H9 (cell line): ENCODE results near the gene VPS25. TPM values are rescaled to one million over a fixed set of nuclear protein-coding genes. Genes with fewer than 3 reads are reported as not detected.

Experiments
- DNase-seq: peaks from one replicate; pipeline ENCODE4 v3.0.0-alpha.2; 2017
- H2AFZ ChIP-seq: one replicate; pipeline ENCODE4 v1.6.1; 2013; ENCODE audit warnings: mild to moderate bottlenecking, low read length, control low read depth, moderate library complexity
- H2AK5ac ChIP-seq: 2 replicates; pipeline ENCODE4 v1.6.1; 2013; ENCODE audit warnings: low read length, control low read depth, mixed read lengths; ENCODE audit not compliant: insufficient read length
- H2BK120ac ChIP-seq: one replicate; pipeline ENCODE4 v1.6.1; 2013; ENCODE audit warnings: low read depth, mild to moderate bottlenecking, low read length, control low read depth, inconsistent platforms; ENCODE audit not compliant: poor library complexity, severe bottlenecking
- H2BK12ac ChIP-seq: 2 replicates; pipeline ENCODE4 v1.6.1; 2013; ENCODE audit warnings: low read length, control low read depth, mixed read lengths, low read depth; ENCODE audit not compliant: insufficient read length
- H2BK15ac ChIP-seq: 2 replicates; pipeline ENCODE4 v1.6.1; 2013; ENCODE audit warnings: low read depth, low read length, control low read depth
- H2BK20ac ChIP-seq: one replicate; pipeline ENCODE4 v1.6.1; 2013; ENCODE audit warnings: low read depth, mild to moderate bottlenecking, low read length, control low read depth, inconsistent platforms; ENCODE audit not compliant: poor library complexity, severe bottlenecking
- H2BK5ac ChIP-seq: 2 replicates; pipeline ENCODE4 v1.6.1; 2013; ENCODE audit warnings: low read length, control low read depth, mixed read lengths; ENCODE audit not compliant: insufficient read length
- H3K14ac ChIP-seq: 2 replicates; pipeline ENCODE4 v1.6.1; 2013; ENCODE audit warnings: low read length, control low read depth; ENCODE audit not compliant: insufficient read depth
- H3K18ac ChIP-seq: 2 replicates; pipeline ENCODE4 v1.6.1; 2013; ENCODE audit warnings: low read depth, mild to moderate bottlenecking, mixed read lengths, low read length, control low read depth; ENCODE audit not compliant: insufficient read length
- H3K23ac ChIP-seq: 2 replicates; pipeline ENCODE4 v1.6.1; 2013; ENCODE audit warnings: low read length, control low read depth, mixed read lengths, low read depth; ENCODE audit not compliant: insufficient read length
- H3K23me2 ChIP-seq: 2 replicates; pipeline ENCODE4 v1.6.1; 2013; ENCODE audit warnings: low read depth, mild to moderate bottlenecking, mixed read lengths, low read length, control low read depth; ENCODE audit not compliant: insufficient read length, poor library complexity, severe bottlenecking
- H3K27ac ChIP-seq: 2 replicates; pipeline ENCODE4 v1.5.1; 2013; ENCODE audit warnings: low read length, control low read depth, mixed read lengths, low read depth; ENCODE audit not compliant: insufficient read length
- H3K27me3 ChIP-seq: 2 replicates; pipeline ENCODE4 v1.6.1; 2013; ENCODE audit warnings: low read length, control low read depth, inconsistent platforms; ENCODE audit not compliant: insufficient read depth
- H3K4ac ChIP-seq: 2 replicates; pipeline ENCODE4 v1.6.1; 2013; ENCODE audit warnings: low read depth, mild to moderate bottlenecking, control low read depth, inconsistent platforms, low read length, moderate library complexity
- H3K4me1 ChIP-seq: 2 replicates; pipeline ENCODE4 v1.6.1; 2013; ENCODE audit warnings: low read length, control low read depth, inconsistent platforms; ENCODE audit not compliant: insufficient read depth
- H3K4me2 ChIP-seq: 2 replicates; pipeline ENCODE4 v1.6.1; 2013; ENCODE audit warnings: low read length, control low read depth, mixed read lengths; ENCODE audit not compliant: insufficient read length, insufficient read depth
- H3K56ac ChIP-seq: 2 replicates; pipeline ENCODE4 v1.6.1; 2013; ENCODE audit warnings: low read depth, mild to moderate bottlenecking, mixed read lengths, low read length, control low read depth; ENCODE audit not compliant: insufficient read length
- H3K79me1 ChIP-seq: 2 replicates; pipeline ENCODE4 v1.6.1; 2013; ENCODE audit warnings: low read depth, mild to moderate bottlenecking, moderate library complexity, low read length, control low read depth, inconsistent platforms; ENCODE audit not compliant: insufficient read depth, poor library complexity, severe bottlenecking
- H3K79me2 ChIP-seq: 2 replicates; pipeline ENCODE4 v1.6.1; 2013; ENCODE audit warnings: low read length, control low read depth, inconsistent platforms; ENCODE audit not compliant: insufficient read depth
- H3K9ac ChIP-seq: 2 replicates; pipeline ENCODE4 v1.6.1; 2013; ENCODE audit warnings: low read length, control low read depth, mixed read lengths; ENCODE audit not compliant: insufficient read length; ENCODE audit errors: extremely low read depth
- H3K9me3 ChIP-seq: one replicate; pipeline ENCODE4 v1.6.1; 2013; ENCODE audit warnings: low read depth, low read length, inconsistent platforms; ENCODE audit not compliant: control insufficient read depth
- H3T11ph ChIP-seq: one replicate; pipeline ENCODE4 v1.6.1; 2013; ENCODE audit warnings: mild to moderate bottlenecking, low read length, control low read depth, inconsistent platforms
- H4K20me1 ChIP-seq: one replicate; pipeline ENCODE4 v1.6.1; 2013; ENCODE audit not compliant: control insufficient read depth, insufficient read length, insufficient read depth
- H4K5ac ChIP-seq: 2 replicates; pipeline ENCODE4 v1.6.1; 2013; ENCODE audit warnings: low read depth, mild to moderate bottlenecking, mixed read lengths, low read length, control low read depth; ENCODE audit not compliant: insufficient read length
- H4K8ac ChIP-seq: replicated peaks from 2 replicates; pipeline ENCODE4 v1.6.1; 2013; ENCODE audit warnings: low read length, control low read depth, mixed read lengths, low read depth; ENCODE audit not compliant: insufficient read length
- H4K91ac ChIP-seq: 2 replicates; pipeline ENCODE4 v1.6.1; 2013; ENCODE audit warnings: low read depth, mild to moderate bottlenecking, moderate library complexity, mixed read lengths, low read length, control low read depth; ENCODE audit not compliant: insufficient read length
- H3K27ac Mint-ChIP-seq, 3 experiments: 2 replicates in 2 of 3; 3 replicates in 1 of 3; pipeline ENCODE4 v1.8.0; 2020 to 2021; ENCODE audit warnings: mixed read lengths in 3 of 3, mild to moderate bottlenecking in 1 of 3, moderate library complexity in 1 of 3
- H3K27me3 Mint-ChIP-seq: 2 replicates; pipeline ENCODE4 v1.8.0; 2021; ENCODE audit warnings: low read depth, mild to moderate bottlenecking, moderate library complexity, mixed read lengths
- H3K36me3 Mint-ChIP-seq, 3 experiments: 2 replicates in 2 of 3; 3 replicates in 1 of 3; pipeline ENCODE4 v1.8.0; 2020 to 2021; ENCODE audit warnings: low read depth in 3 of 3, mixed read lengths in 3 of 3; ENCODE audit not compliant: insufficient read depth in 1 of 3
- H3K4me1 Mint-ChIP-seq, 2 experiments: 2 replicates each; pipeline ENCODE4 v1.8.0; 2020; ENCODE audit warnings: mixed read lengths in 2 of 2
- H3K4me3 Mint-ChIP-seq, 2 experiments: 2 replicates in 1 of 2; 3 replicates in 1 of 2; pipeline ENCODE4 v1.8.0; 2020 to 2021; ENCODE audit warnings: mild to moderate bottlenecking in 2 of 2, mixed read lengths in 2 of 2, moderate library complexity in 1 of 2
- H3K9me3 Mint-ChIP-seq, 2 experiments: 2 replicates in 1 of 2; 3 replicates in 1 of 2; pipeline ENCODE4 v1.8.0; 2020; ENCODE audit warnings: mild to moderate bottlenecking in 2 of 2, mixed read lengths in 2 of 2, moderate library complexity in 1 of 2
- WGBS: extraction: QIAGEN DNeasy Blood & Tissue Kit; methylation state at CpG from one replicate; pipeline ENCODE4 v1.1.7; 2013; ENCODE audit warnings: missing lambda C conversion rate, low lambda C conversion rate, mixed read lengths; ENCODE audit not compliant: insufficient read length; ENCODE audit errors: extremely low coverage; 5-methylcytosine and 5-hydroxymethylcytosine counted together
- total RNA-seq: library from RNA; stranded (reverse); gene quantifications from 2 replicates; pipeline ENCODE4 v1.2.1, GENCODE V29; 2021
- TF ChIP-seq, protein P1 (sequence below): fragments of 200-600 bp; sonication (generic); conservative IDR thresholded peaks from 3 replicates; pipeline ENCODE4 v1.8.0; 2021; ENCODE audit warnings: antibody characterized with exemption, mild to moderate bottlenecking

Gene VPS25
- total RNA-seq, 1 experiment from 2014 or later = 113 TPM

GRCh38 chr17:42803074-42803883 is 30.0 kb downstream of the VPS25 start:
- Histone ChIP-seq H3T11ph (no peak overlapping the region), H3K14ac (no peak overlapping the region), H2BK5ac (no peak overlapping the region), H3K4me2 (no peak overlapping the region), H4K8ac (no peak overlapping the region), H3K27me3 (no peaks in the 10 kb centered on the region), H2BK20ac (no peak overlapping the region), H3K4me1 (no peaks in the 10 kb centered on the region), H2AK5ac (no peak overlapping the region), H3K56ac (no peak overlapping the region), H3K9ac (no peak overlapping the region), H3K4ac (no peak overlapping the region), H3K79me1 (no peaks in the 10 kb centered on the region), H4K20me1 (no peaks in the 10 kb centered on the region), H3K27ac (no peak overlapping the region), H2BK15ac (no peak overlapping the region), H2BK120ac (no peak overlapping the region), H2AFZ (no peak overlapping the region), H4K5ac (no peak overlapping the region), H3K18ac (no peak overlapping the region), H3K23me2 (no peaks in the 10 kb centered on the region), H3K23ac (no peak overlapping the region), H2BK12ac (no peak overlapping the region), H4K91ac (no peak overlapping the region), H3K79me2 (no peaks in the 10 kb centered on the region), H3K9me3 (no peaks in the 10 kb centered on the region)
- no peak overlapping the region for H3K4me3 Mint-ChIP-seq
- H3K9me3 Mint-ChIP-seq = peaks cover 5 to 8% of the 10 kb centered on the region in 2 experiments
- H3K27ac Mint-ChIP-seq = no peak overlapping the region
- TF ChIP-seq, protein P1, sequence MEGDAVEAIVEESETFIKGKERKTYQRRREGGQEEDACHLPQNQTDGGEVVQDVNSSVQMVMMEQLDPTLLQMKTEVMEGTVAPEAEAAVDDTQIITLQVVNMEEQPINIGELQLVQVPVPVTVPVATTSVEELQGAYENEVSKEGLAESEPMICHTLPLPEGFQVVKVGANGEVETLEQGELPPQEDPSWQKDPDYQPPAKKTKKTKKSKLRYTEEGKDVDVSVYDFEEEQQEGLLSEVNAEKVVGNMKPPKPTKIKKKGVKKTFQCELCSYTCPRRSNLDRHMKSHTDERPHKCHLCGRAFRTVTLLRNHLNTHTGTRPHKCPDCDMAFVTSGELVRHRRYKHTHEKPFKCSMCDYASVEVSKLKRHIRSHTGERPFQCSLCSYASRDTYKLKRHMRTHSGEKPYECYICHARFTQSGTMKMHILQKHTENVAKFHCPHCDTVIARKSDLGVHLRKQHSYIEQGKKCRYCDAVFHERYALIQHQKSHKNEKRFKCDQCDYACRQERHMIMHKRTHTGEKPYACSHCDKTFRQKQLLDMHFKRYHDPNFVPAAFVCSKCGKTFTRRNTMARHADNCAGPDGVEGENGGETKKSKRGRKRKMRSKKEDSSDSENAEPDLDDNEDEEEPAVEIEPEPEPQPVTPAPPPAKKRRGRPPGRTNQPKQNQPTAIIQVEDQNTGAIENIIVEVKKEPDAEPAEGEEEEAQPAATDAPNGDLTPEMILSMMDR = no peak
- H3K4me1 Mint-ChIP-seq = 0 out of 4 replicates have a peak, but pooled peaks cover 0 to 2% of the 10 kb centered on the region in 2 experiments
- peaks cover 2 to 7% (median 5%) of the 10 kb centered on the region in 3 experiments; a peak in 5 of 7 replicates for H3K36me3 Mint-ChIP-seq
- H3K27me3 Mint-ChIP-seq = peaks cover 30% of the 10 kb centered on the region
- no peak for DNase-seq
- WGBS = no CpG with 5 or more reads among the region's 2 CpGs
